Occipital lobe (tissue), 2 donors: ENCODE measurements around the gene NAPB. TPM values are rescaled to one million over a fixed set of nuclear protein-coding genes. Genes with fewer than 3 reads are reported as not detected.

ENCODE experiments used
- DNase-seq: peaks from one replicate; lab custom pipeline; 2025; lab: John Stamatoyannopoulos, UW
- total RNA-seq: library from RNA; depleted of rRNA; stranded (reverse); fragments of >200 nt; gene quantifications from one replicate; pipeline ENCODE4 v1.2.3, GENCODE V29; 2014

NAPB gene
- total RNA-seq, 1 donor from 2014 or later: 96.5 TPM

- DNase-seq: no peak
Measured at GRCh38 chr20:23406880-23407279, 14.4 kb downstream of the NAPB start.

- no peak for DNase-seq
Measured at GRCh38 chr20:23404196-23404595, 17.1 kb downstream of the NAPB start.

- no peak for DNase-seq
Measured at GRCh38 chr20:23403751-23404150, 17.5 kb downstream of the NAPB start.

- DNase-seq: no peak
Measured at GRCh38 chr20:23401051-23401450, 20.2 kb downstream of the NAPB start.

- DNase-seq: no peak
Measured at GRCh38 chr20:23399568-23400241, 21.6 kb downstream of the NAPB start.

- DNase-seq: no peak
Measured at GRCh38 chr20:23397961-23398360, 23.3 kb downstream of the NAPB start.

GRCh38 chr20:23396950-23397627 is 24.2 kb downstream of the NAPB start:
- DNase-seq: no peak

GRCh38 chr20:23393996-23394775 is 27.1 kb downstream of the NAPB start:
- DNase-seq: no peak

- no peak for DNase-seq
Measured at GRCh38 chr20:23391707-23392310, 29.5 kb downstream of the NAPB start.

- no peak for DNase-seq
Measured at GRCh38 chr20:23390091-23390774, 31.1 kb downstream of the NAPB start.

GRCh38 chr20:23387118-23387443 is 34.2 kb downstream of the NAPB start:
- DNase-seq: no peak

GRCh38 chr20:23386304-23387117 is 34.8 kb downstream of the NAPB start:
- no peak for DNase-seq

GRCh38 chr20:23381876-23382275 is 39.4 kb downstream of the NAPB start:
- no peak for DNase-seq

- no peak for DNase-seq
Measured at GRCh38 chr20:23379772-23380171, 41.5 kb downstream of the NAPB start.

GRCh38 chr20:23375827-23376226 is 45.5 kb downstream of the NAPB start:
- DNase-seq: no peak

- no peak for DNase-seq
Measured at GRCh38 chr20:23374441-23374840, 46.8 kb downstream of the NAPB start.

- DNase-seq: no peak
Measured at GRCh38 chr20:23371496-23371895, 49.8 kb downstream of the NAPB start.

- no peak for DNase-seq
Measured at GRCh38 chr20:23370873-23371272, 50.4 kb downstream of the NAPB start.

GRCh38 chr20:23370274-23370673 is 51.0 kb downstream of the NAPB start:
- DNase-seq: no peak

- no peak for DNase-seq
Measured at GRCh38 chr20:23369072-23369823, 52.0 kb downstream of the NAPB start.
